CD4-positive, alpha-beta T cell treated with Interleukin-15 for 4 hours (primary cell): Measurements from ENCODE around the gene PRR12.

ENCODE experiments used
- DNase-seq: peaks from one replicate; pipeline ENCODE4 v3.0.0-alpha.2; 2020; ENCODE audit warnings: low spot score

Gene PRR12, protein sequence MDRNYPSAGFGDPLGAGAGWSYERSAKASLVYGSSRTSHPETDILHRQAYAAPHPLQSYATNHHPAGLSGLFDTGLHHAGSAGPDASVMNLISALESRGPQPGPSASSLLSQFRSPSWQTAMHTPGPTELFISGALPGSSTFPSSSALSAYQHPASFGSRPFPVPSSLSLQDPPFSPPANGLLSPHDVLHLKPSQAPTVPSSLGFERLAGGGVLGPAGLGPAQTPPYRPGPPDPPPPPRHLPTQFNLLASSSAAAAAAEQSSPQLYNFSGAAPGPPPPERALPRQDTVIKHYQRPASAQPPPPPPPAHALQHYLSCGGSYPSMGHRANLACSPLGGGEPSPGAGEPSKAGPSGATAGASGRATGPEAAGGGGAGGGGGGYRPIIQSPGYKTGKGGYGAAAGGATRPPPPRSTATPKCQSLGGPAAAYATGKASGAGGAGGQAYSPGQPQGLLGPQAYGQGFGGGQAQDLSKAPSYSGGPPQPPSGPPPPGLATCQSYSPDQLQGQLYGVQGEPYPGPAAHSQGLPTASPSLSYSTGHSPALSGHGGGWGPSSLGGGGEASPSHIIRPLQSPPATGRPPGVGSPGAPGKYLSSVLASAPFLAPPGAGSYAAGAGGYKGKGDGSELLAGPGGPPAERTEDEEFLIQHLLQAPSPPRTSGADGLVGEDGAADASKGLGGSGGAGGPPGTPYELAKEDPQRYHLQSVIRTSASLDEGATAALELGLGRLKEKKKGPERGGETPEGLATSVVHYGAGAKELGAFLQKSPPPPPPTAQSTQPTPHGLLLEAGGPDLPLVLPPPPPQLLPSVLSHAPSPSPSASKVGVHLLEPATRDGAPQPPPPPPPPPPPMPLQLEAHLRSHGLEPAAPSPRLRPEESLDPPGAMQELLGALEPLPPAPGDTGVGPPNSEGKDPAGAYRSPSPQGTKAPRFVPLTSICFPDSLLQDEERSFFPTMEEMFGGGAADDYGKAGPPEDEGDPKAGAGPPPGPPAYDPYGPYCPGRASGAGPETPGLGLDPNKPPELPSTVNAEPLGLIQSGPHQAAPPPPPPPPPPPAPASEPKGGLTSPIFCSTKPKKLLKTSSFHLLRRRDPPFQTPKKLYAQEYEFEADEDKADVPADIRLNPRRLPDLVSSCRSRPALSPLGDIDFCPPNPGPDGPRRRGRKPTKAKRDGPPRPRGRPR (N-terminal part only)

GRCh38 chr19:49590971-49591730 is at the start of gene PRR12:
Gene PRR12, plus strand, starts transcription at chr19:49591182. Its CDS starts 473 bp downstream, at chr19:49591655.
- peak; percentile 71 for DNase-seq

DNA sequence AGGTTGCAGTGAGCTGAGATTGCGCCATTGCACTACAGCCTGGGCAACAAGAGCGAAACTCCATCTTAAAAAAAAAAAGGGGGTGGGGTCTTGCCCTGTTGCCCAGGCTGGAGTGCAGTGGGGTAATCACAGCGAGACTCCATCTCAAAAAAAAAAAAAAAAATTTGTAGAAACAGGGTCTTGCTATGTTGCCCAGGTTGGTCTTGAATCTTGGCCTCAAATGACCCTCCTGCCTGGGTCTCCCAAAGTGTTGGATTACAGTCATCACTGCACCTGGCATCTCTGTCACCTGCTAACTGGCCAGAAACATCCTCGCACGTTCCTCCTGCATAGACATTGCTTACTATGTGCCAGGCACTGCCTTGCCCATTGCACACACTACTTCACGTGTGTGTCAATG is 49.1 kb upstream of the PRR12 start:
- DNase-seq, result no peak

GRCh38 chr19:49542446-49542845 is 48.5 kb upstream of the PRR12 start:
- no peak for DNase-seq

DNA sequence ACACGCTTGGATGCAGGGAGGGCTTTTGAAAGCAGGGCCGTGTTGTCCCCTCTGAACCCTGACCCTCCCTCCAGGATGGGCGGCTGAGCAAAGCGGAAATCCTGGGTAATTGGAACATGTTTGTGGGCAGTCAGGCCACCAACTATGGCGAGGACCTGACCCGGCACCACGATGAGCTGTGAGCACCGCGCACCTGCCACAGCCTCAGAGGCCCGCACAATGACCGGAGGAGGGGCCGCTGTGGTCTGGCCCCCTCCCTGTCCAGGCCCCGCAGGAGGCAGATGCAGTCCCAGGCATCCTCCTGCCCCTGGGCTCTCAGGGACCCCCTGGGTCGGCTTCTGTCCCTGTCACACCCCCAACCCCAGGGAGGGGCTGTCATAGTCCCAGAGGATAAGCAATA is 48.0 kb upstream of the PRR12 start:
- no peak for DNase-seq

DNA sequence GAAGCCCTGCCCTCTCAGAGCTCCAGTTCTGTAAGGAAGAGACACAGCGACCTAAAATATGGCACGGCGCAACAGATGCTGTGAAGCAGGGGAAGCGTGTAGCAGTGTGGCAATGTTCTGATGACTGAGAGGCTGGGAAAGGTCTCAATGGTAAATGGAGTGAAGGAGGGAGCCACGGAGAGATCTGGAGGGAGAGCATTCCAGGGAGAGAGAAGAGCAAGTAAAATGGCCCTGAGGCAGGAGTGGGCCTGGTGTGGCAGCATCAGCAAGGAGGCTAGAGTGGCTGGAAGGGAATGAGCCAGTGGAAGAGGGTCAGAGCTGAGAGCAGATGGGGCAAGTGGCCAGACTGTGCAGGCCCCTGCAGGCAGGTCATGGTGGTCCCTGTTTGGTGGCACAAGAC is 46.8 kb upstream of the PRR12 start:
- no peak for DNase-seq

GRCh38 chr19:49546825-49547565 is 44.0 kb upstream of the PRR12 start:
- DNase-seq, result peak; percentile 82

DNA sequence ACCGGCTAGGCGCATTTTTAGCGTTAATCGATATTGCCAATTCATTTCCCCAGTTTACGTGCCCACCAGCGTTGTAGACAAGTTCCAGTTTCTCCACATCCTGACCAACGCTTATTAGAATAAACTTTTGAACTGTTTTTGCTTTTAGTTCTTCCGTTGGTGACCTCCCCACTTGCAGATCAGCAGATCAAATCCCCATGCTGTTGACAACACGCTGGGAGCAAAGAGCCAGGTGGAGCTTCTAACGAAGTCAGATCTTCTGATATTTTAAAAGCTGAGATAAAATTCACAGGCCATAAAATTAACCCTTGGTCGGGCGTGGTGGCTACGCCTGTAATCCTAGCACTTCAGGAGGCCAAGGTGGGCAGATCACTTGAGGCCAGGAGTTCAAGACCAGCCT is 41.9 kb upstream of the PRR12 start:
- DNase-seq, result no peak

GRCh38 chr19:49551531-49551930 is 39.5 kb upstream of the PRR12 start:
- DNase-seq, result no peak

DNA sequence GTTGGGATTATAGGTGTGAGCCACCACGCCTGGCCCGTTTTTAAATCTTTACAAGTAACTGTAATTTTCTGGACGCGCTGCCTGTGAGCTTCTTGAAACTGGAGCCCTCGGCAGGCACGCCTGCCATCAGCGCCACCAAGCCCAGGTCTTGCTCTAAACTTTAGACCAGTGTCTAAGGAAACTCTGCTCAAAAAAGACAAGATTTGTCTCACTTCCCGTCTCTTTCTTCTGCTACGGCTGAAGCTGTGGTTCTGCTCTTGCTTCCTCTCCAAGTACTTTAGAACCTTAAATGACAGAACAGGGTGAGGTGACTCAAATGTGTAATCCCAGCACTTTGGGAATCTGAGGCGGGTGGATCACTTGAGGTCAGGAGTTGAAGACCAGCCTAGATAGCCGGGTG is 38.2 kb upstream of the PRR12 start:
- DNase-seq, result peak; percentile 48

- peak; percentile 72 for DNase-seq
Observed at GRCh38 chr19:49553451-49554271, 37.3 kb upstream of the PRR12 start.

DNA sequence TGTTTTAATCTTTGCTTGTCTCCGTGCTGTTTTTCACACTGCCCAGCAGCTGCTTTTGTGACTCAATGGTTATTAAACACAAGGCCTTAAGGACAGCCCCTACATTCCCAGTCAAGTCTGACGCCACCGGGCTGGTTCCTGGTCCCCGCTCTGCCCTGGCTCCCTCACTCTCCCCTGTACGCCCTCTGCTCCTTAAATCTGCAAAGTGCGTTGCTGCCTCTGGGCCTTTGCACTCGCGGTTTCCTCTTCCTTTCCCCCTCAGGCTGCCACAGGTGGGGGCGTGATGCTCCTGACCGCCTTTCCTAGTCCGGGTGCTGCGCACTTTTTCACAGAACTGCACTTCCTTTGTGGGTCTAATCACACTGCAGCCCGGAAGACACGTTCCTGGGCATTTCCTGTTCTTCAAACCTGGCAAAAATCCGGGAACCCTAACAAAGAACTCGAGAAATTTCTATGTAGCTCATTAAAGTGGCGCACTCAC is 36.2 kb upstream of the PRR12 start:
- DNase-seq, result peak; percentile 58

DNA sequence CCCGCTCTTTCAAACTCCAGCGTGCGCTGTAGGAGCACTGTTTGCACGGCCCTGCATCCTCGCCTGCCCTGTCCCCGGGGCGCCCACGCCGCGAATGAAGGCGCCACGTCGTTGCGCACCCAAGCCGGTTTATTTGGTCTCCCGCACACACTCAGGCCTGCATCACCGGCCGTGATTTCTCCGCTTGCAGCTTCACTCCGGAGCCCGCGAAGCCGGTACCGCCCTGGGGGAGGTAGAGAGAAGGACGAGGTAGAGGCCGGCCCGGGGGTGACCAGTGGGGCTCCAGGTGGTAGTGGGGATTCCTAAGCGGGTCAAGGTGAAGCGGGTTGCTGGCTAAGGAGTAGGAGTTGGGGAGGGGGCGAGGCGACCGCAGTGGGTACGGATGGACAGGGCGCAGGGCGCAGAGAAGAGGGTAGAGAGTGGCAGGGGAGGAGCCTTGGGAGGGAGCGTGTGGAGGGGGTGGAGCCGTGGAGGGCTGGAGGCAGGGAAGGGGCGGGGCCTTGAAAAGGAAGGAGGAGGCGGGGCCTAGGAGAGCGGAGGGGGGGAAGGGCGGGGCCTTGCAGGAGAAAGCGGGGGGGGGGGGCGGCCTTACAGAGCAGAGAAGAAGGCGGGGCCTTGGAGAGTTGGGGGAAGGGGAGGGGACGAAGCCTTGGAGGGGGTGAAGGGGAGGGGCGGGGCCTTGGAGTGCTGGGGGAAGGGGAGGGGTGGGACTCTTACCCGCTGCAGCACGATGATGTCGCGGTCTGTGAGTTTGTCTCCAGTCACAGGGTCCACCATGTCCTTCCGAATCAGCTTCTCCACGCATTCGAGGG is 35.2 kb upstream of the PRR12 start:
- DNase-seq, result peak; percentile 73

- peak; percentile 39 for DNase-seq
Observed at GRCh38 chr19:49556412-49557398, 34.3 kb upstream of the PRR12 start.

DNA sequence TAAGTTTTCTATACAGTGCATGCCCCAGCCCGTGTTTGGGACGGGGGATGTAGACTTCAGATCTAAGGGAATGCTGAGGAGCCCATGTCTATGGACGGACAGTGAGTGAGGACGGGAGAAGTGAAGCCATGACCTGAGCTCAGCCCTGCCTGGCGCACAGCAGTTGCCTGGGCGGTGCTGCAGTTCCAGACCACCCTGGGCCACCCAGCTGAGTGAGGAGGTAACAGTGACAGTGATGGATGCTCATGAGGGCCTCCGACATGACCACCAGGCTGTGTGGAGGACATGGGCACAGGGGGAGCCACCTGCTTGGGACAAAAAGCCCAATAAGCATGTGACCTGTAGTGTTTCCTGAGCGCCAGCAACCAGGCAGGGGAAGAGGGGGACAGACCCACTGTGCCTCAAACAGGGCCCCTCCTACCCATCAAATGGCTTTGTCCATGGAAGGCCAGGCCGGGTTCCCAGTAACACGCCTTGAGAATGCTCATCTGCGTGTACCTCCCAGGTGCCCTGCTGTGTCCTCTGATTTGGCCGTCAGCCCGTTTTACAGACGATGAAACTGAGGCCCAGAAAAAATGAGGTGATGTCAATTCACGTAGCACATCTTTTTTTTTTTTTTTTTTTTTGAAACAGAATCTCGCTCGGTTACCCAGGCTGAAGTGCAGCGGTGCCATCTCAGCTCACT is 33.2 kb upstream of the PRR12 start:
- DNase-seq, result no peak

DNA sequence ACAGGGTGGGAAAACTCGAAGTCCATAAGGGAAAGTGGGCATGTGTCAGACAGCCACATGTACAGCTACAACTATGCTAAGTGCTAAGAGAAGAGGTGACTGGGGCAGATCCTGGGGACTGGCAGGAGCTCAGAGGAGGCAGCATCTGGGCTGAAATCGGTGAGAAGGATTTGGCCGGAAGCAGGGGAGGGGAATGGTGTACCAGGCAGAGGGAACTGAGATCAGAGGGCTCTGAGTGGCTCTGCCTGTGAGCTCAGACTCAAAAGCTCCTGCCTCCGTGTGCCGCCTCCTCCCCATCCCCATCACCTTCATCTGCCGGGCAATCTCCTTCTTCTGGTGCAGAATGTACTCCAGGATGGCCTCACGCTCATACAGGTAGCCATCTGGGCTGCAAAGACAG is 32.4 kb upstream of the PRR12 start:
- DNase-seq, result no peak

DNA sequence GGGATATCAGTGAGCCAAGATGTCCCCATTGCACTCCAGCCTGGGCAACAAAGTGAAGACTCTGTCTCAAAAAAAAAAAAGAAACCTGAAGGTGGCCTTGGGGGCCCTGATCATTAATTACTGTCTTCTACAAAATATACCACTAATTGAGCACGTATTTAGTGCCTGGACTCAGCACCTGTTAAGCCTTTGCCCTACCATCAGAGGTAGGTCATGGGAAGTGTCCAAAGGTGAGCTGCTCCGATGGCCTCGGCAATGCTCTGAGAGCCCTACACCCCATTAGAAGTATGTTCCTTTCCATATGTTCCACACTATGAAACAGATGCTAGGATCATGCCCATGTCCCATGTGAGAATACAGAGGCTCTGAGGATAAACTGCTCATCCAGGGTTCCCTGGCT is 31.5 kb upstream of the PRR12 start:
- no peak for DNase-seq

DNA sequence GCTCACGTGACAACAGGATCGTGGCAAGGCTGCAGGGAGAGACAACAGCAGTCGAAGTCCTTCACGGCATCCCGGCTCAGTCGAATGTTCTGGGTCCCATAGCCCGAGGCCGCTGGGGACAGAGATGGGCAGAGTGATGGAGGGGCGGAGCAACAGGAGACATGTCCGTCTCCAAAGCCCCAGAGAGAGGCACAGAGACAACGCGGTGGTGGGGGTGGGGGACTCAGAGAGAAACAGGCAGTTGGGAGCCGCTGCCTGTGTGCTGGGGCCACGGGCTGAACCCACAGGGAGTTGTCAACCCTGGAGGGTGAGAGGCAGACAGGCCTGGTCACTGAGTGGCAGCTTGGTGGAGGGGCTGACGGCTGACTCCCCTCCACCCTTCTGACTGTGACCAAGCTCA is 31.1 kb upstream of the PRR12 start:
- DNase-seq, result no peak
